Endothelial cell of umbilical vein (primary cell): ENCODE measurements around the gene KLHL21. TPM values are rescaled to one million over a fixed set of nuclear protein-coding genes. Genes with fewer than 3 reads are reported as not detected.

Experiments
- BruUV-seq: library from RNA; stranded (reverse); fragments of 400-500 nt; replicated peaks from 2 replicates; lab custom pipeline; 2021; lab: Mats Ljungman, UMichigan
- CTCF ChIA-PET: fragments of 300-600, 350-600 bp; sonication (Branson Sonifier 250); formaldehyde crosslinking; loops from one replicate; lab custom pipeline; 2021; ENCODE audit warnings: antibody characterized with exemption, inconsistent platforms; lab: Charles Lee
- POLR2A ChIA-PET: fragments of 300-600, 350-600 bp; sonication (Branson Sonifier 250); formaldehyde crosslinking; loops from one replicate; lab custom pipeline; 2021; ENCODE audit warnings: antibody characterized with exemption, inconsistent platforms; lab: Charles Lee
- DNase-seq: peaks from one replicate; pipeline ENCODE4 v3.0.0-alpha.2; 2011; ENCODE audit warnings: low read depth, low spot score
- FAIRE-seq: peaks from 2 replicates; lab custom pipeline; 2011; peaks lifted over from hg19 to GRCh38; lab: Jason Lieb, UNC
- H2AFZ ChIP-seq: 2 replicates; pipeline ENCODE4 v1.6.0; 2012; ENCODE audit warnings: low read depth, low read length, control low read depth, inconsistent platforms
- H3K27ac ChIP-seq: 2 replicates; pipeline ENCODE4 v1.5.1; 2011; ENCODE audit warnings: low read depth, mild to moderate bottlenecking, control low read depth, low read length, moderate library complexity; ENCODE audit not compliant: insufficient read depth
- H3K27me3 ChIP-seq, 2 experiments: 2 replicates each; pipeline versions ENCODE4 v1.6.0 to v1.6.1; 2011; ENCODE audit warnings: low read length in 2 of 2, mixed read lengths in 1 of 2; ENCODE audit not compliant: control insufficient read depth in 2 of 2, insufficient read depth in 2 of 2
- H3K36me3 ChIP-seq, 2 experiments: 2 replicates in 1 of 2; 3 replicates in 1 of 2; pipeline ENCODE4 v1.5.1; 2011; ENCODE audit warnings: low read length in 2 of 2, mild to moderate bottlenecking in 1 of 2, moderate library complexity in 1 of 2; ENCODE audit not compliant: control insufficient read depth in 2 of 2, insufficient read depth in 2 of 2; ENCODE audit errors: extremely low read depth in 1 of 2
- H3K4me1 ChIP-seq: 3 replicates; pipeline ENCODE4 v1.5.1; 2011; ENCODE audit warnings: mild to moderate bottlenecking, low read length; ENCODE audit not compliant: control insufficient read depth, insufficient read depth; ENCODE audit errors: extremely low read depth
- H3K4me2 ChIP-seq: 2 replicates; pipeline ENCODE4 v1.6.1; 2011; ENCODE audit warnings: low read length, control low read depth, mixed read lengths; ENCODE audit not compliant: insufficient read depth
- H3K4me3 ChIP-seq, 3 experiments: fragments of 200-600 bp in 1 of 3; sonication (generic), shearing (Covaris generic) in 1 of 3; replicated peaks in 1 of 3; 2 replicates each; pipeline ENCODE4 v1.5.1; 2011 to 2016; ENCODE audit warnings: control low read depth in 3 of 3, low read length in 3 of 3, mild to moderate bottlenecking in 2 of 3, inconsistent platforms in 1 of 3, low read depth in 1 of 3, moderate library complexity in 1 of 3; ENCODE audit not compliant: insufficient read depth in 1 of 3
- H3K79me2 ChIP-seq: 2 replicates; pipeline ENCODE4 v1.6.0; 2012; ENCODE audit warnings: low read length, inconsistent platforms; ENCODE audit not compliant: control insufficient read depth, insufficient read depth
- H3K9ac ChIP-seq: replicated peaks from 2 replicates; pipeline ENCODE3; 2011; ENCODE audit warnings: low read length, control low read depth; ENCODE audit not compliant: insufficient read depth; ENCODE audit errors: extremely low read depth
- H3K9me1 ChIP-seq: replicated peaks from 3 replicates; pipeline ENCODE4 v1.6.0; 2011; ENCODE audit warnings: mild to moderate bottlenecking, low read length; ENCODE audit not compliant: control insufficient read depth, insufficient read depth; ENCODE audit errors: extremely low read depth
- H3K9me3 ChIP-seq: replicated peaks from 2 replicates; pipeline ENCODE4 v1.5.1; 2012; ENCODE audit warnings: low read length, inconsistent platforms; ENCODE audit not compliant: control insufficient read depth, insufficient read depth
- H4K20me1 ChIP-seq: replicated peaks from 2 replicates; pipeline ENCODE3; 2011; ENCODE audit warnings: mild to moderate bottlenecking, low read length; ENCODE audit not compliant: control insufficient read depth, insufficient read depth; ENCODE audit errors: extremely low read depth
- EZH2 ChIP-seq: IDR thresholded peaks from 2 replicates; pipeline ENCODE4 v1.6.1; 2012; ENCODE audit warnings: borderline replicate concordance, low read depth, mild to moderate bottlenecking, moderate library complexity, low read length, inconsistent platforms; ENCODE audit not compliant: severe bottlenecking
- FOS ChIP-seq: IDR thresholded peaks from 2 replicates; pipeline ENCODE4 v1.6.1; 2011; ENCODE audit warnings: mild to moderate bottlenecking, low read length, moderate library complexity, borderline replicate concordance; ENCODE audit not compliant: insufficient read depth
- GATA2 ChIP-seq: IDR thresholded peaks from 2 replicates; pipeline ENCODE4 v1.7.0; 2011; ENCODE audit warnings: low read depth, mild to moderate bottlenecking, moderate library complexity, mixed read lengths, low read length; ENCODE audit not compliant: insufficient read length, insufficient read depth
- JUN ChIP-seq: IDR thresholded peaks from 2 replicates; pipeline ENCODE4 v1.6.1; 2011; ENCODE audit warnings: borderline replicate concordance, low read depth; ENCODE audit not compliant: insufficient read length, insufficient read depth
- MYC ChIP-seq: IDR thresholded peaks from one replicate; pipeline ENCODE4 v1.6.1; 2011; ENCODE audit warnings: mild to moderate bottlenecking, low read depth, low read length
- POLR2A ChIP-seq: IDR thresholded peaks from 2 replicates; pipeline ENCODE4 v1.6.1; 2012; ENCODE audit warnings: low read depth, mild to moderate bottlenecking, control low read depth, low read length
- POLR2AphosphoS5 ChIP-seq: IDR thresholded peaks from 2 replicates; pipeline ENCODE4 v1.6.1; 2012; ENCODE audit warnings: low read depth, mild to moderate bottlenecking, control low read depth, low read length, moderate library complexity; ENCODE audit not compliant: insufficient read depth
- dilution Hi-C: fragments of 300-500 bp; cut with MboI; formaldehyde crosslinking; loops from one replicate; pipeline ENCODE4 v1.15.0; 2019; ENCODE audit warnings: low sequenced_read_pairs; ENCODE audit not compliant: extremely low pct_ligation_motif_present
- intact Hi-C: fragments of 100-400 bp; cut with micrococcal nuclease; formaldehyde crosslinking; loops from one replicate; pipeline ENCODE4 v1.10.0; 2022
- polyA plus RNA-seq, 4 experiments: library from polyadenylated mRNA; depleted of rRNA in 3 of 4; stranded (reverse) in 3 of 4; unstranded in 1 of 4; fragments of >200 nt; gene quantifications; 2 replicates each; pipeline versions ENCODE4 v1.2.1 to v1.2.3, GENCODE V29; 2011 to 2012; ENCODE audit warnings: missing spikeins in 1 of 4
- total RNA-seq: library from RNA; stranded (reverse); gene quantifications from 2 replicates; pipeline ENCODE4 v1.2.3, GENCODE V29; 2021
- TF ChIP-seq, protein P1 (sequence below): IDR thresholded peaks from 2 replicates; pipeline ENCODE4 v1.6.1; 2011; ENCODE audit not compliant: insufficient read depth, insufficient read length
- TF ChIP-seq, protein P2 (sequence below), 2 donors: IDR thresholded peaks; 1 replicate in 1 of 2; 2 replicates in 1 of 2; pipeline ENCODE4 v1.5.1; 2011; ENCODE audit warnings: low read length in 2 of 2, mild to moderate bottlenecking in 2 of 2, moderate library complexity in 2 of 2, control low read depth in 1 of 2, inconsistent platforms in 1 of 2, low read depth in 1 of 2; ENCODE audit not compliant: insufficient read depth in 1 of 2; ENCODE audit errors: extremely low read depth in 1 of 2

Gene KLHL21
- total and polyA plus RNA-seq, 2 donors (not counting 3 experiments of a cell fraction or from before 2014, with no cell fraction given) = 18.0 to 22.4 TPM

DNA sequence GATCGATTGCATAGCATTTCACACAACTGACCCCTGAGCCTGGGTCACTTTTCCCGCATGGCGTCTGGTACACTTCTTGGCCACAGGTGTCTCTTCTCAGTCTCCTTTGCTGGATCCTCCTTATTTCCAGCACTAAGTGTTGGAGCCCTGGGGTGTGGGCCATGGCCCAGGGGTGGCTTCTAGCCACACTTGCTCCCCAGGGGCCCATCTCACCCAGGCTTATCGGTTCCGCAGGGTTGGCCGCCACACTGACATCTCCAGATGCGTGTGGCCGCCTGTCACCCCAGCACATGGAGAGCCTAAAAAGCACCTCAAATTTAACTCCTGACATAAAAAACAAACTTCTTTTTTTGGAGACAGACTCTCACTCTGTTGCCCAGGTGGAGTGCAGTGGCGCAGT is 24.4 kb upstream of the KLHL21 start:
- Histone ChIP-seq H3K27ac (no peak overlapping the region), H3K4me3 (no peak overlapping the region), H3K36me3 (peaks cover 11 to 22% of the 10 kb centered on the region in 2 experiments), H3K9me1 (no peaks in the 10 kb centered on the region), H3K4me1 (peaks cover 4% of the 10 kb centered on the region), H3K9ac (no peak overlapping the region), H4K20me1 (no peaks in the 10 kb centered on the region), H3K4me2 (no peak overlapping the region), H2AFZ (no peak overlapping the region), H3K79me2 (peaks cover 21% of the 10 kb centered on the region), H3K9me3 (no peaks in the 10 kb centered on the region), H3K27me3 (no peaks in the 10 kb centered on the region)
- TF ChIP-seq JUN (no peak), FOS (no peak), POLR2AphosphoS5 (no peak), POLR2A (no peak), GATA2 (no peak), MYC (no peak), EZH2 (no peak)
- TF ChIP-seq, protein P1, sequence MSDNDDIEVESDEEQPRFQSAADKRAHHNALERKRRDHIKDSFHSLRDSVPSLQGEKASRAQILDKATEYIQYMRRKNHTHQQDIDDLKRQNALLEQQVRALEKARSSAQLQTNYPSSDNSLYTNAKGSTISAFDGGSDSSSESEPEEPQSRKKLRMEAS = no peak
- TF ChIP-seq, protein P2, sequence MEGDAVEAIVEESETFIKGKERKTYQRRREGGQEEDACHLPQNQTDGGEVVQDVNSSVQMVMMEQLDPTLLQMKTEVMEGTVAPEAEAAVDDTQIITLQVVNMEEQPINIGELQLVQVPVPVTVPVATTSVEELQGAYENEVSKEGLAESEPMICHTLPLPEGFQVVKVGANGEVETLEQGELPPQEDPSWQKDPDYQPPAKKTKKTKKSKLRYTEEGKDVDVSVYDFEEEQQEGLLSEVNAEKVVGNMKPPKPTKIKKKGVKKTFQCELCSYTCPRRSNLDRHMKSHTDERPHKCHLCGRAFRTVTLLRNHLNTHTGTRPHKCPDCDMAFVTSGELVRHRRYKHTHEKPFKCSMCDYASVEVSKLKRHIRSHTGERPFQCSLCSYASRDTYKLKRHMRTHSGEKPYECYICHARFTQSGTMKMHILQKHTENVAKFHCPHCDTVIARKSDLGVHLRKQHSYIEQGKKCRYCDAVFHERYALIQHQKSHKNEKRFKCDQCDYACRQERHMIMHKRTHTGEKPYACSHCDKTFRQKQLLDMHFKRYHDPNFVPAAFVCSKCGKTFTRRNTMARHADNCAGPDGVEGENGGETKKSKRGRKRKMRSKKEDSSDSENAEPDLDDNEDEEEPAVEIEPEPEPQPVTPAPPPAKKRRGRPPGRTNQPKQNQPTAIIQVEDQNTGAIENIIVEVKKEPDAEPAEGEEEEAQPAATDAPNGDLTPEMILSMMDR (IDR thresholded peaks at IDR 0.05; ENCODE audit: extremely low read depth in 1 of 2, insufficient read depth in 1 of 2, low read depth in 1 of 2, low read length in 2 of 2) = no peak
- no TSS peak for BruUV-seq
- FAIRE-seq (no peak), DNase-seq (no peak)
- ChIA-PET CTCF (no interaction called here), POLR2A (no interaction called here)
- dilution Hi-C loops (no loop called here), intact Hi-C loops (loop anchor here (5.0 kb wide), 1 partner anchor 140 kb away; no protein-coding TSS in a partner anchor)
